Panc1 (cell line): ENCODE results near the gene ECHDC1. TPM values are rescaled to one million over a fixed set of nuclear protein-coding genes. Genes with fewer than 3 reads are reported as not detected.
A peak's percentile ranks its signal among the peaks of the same experiment; 100 is the strongest.

ENCODE experiments used
- ATAC-seq: fragments of 200-7000 bp; cut with Tn5 transposase; 2 replicates; pipeline ENCODE4 v1.9.1; 2020; ENCODE audit warnings: mild to moderate bottlenecking, moderate library complexity
- BruUV-seq: library from RNA; stranded (reverse); fragments of 400-500 nt; replicated peaks from 2 replicates; lab custom pipeline; 2021; lab: Mats Ljungman, UMichigan
- CTCF ChIA-PET: fragments of 300-600 bp; sonication (Branson Sonifier 250); formaldehyde crosslinking; loops from one replicate; lab custom pipeline; 2022; ENCODE audit warnings: antibody characterized with exemption; lab: Charles Lee
- POLR2A ChIA-PET: fragments of 300-600 bp; sonication (Branson Sonifier 250); formaldehyde crosslinking; loops from one replicate; lab custom pipeline; 2022; ENCODE audit warnings: antibody characterized with exemption; lab: Charles Lee
- DNase-seq: peaks from one replicate; pipeline ENCODE4 v3.0.0-alpha.2; 2010; ENCODE audit warnings: low read depth, low spot score
- H3K27ac ChIP-seq: 2 replicates; pipeline ENCODE4 v1.5.1; 2011; ENCODE audit warnings: mild to moderate bottlenecking, low read length, inconsistent platforms
- H3K27me3 ChIP-seq: fragments of 200-500 bp; sonication (Bioruptor generic); 2 replicates; pipeline ENCODE4 v1.6.0; 2014; ENCODE audit warnings: low read length, inconsistent platforms; ENCODE audit not compliant: control insufficient read depth, insufficient read depth
- H3K36me3 ChIP-seq: fragments of 200-500 bp; sonication (Bioruptor generic); 2 replicates; pipeline ENCODE4 v1.5.1; 2014; ENCODE audit warnings: inconsistent platforms, mild to moderate bottlenecking, low read length, moderate library complexity; ENCODE audit not compliant: control insufficient read depth, insufficient read depth
- H3K4me1 ChIP-seq: 2 replicates; pipeline ENCODE4 v1.5.1; 2011; ENCODE audit warnings: inconsistent platforms, mild to moderate bottlenecking, low read length, moderate library complexity; ENCODE audit not compliant: control insufficient read depth, insufficient read depth
- H3K4me3 ChIP-seq, 2 experiments: 2 replicates each; pipeline ENCODE4 v1.5.1; 2011 to 2012; ENCODE audit warnings: low read depth in 2 of 2, low read length in 2 of 2, mild to moderate bottlenecking in 2 of 2, inconsistent platforms in 1 of 2, moderate library complexity in 1 of 2
- H3K9me3 ChIP-seq: fragments of 200-500 bp; sonication (Bioruptor generic); 2 replicates; pipeline ENCODE4 v1.5.1; 2014; ENCODE audit warnings: low read depth, mild to moderate bottlenecking, inconsistent platforms, low read length, moderate library complexity; ENCODE audit not compliant: control insufficient read depth, insufficient read depth
- POLR2AphosphoS5 ChIP-seq: IDR thresholded peaks from 2 replicates; pipeline ENCODE4 v1.6.1; 2012; ENCODE audit warnings: mild to moderate bottlenecking, low read depth, low read length, moderate library complexity
- SIN3A ChIP-seq: IDR thresholded peaks from 2 replicates; pipeline ENCODE4 v1.6.1; 2012; ENCODE audit warnings: low read depth, mild to moderate bottlenecking, low read length, moderate library complexity, borderline replicate concordance; ENCODE audit not compliant: insufficient read depth
- TCF7L2 ChIP-seq: IDR thresholded peaks from 2 replicates; pipeline ENCODE4 v1.6.1; 2011; ENCODE audit warnings: mild to moderate bottlenecking, low read depth, low read length, inconsistent platforms
- in situ Hi-C: cut with HindIII; loops from 2 replicates; pipeline ENCODE4 v1.10.0; 2016; ENCODE audit warnings: low sequenced_read_pairs, low pct_unique_long_range_greater_than_20kb
- intact Hi-C: fragments of 100-400 bp; cut with micrococcal nuclease; formaldehyde crosslinking; loops from one replicate; pipeline ENCODE4 v1.10.0; 2022; ENCODE audit not compliant: unreplicated experiment
- total RNA-seq: library from RNA; stranded (reverse); gene quantifications from one replicate; pipeline ENCODE4 v1.2.1, GENCODE V29; 2021; ENCODE audit not compliant: unreplicated experiment
- TF ChIP-seq, protein P1 (sequence below), 2 experiments: IDR thresholded peaks; 2 replicates each; pipeline ENCODE4 v1.6.1; 2011 to 2012; ENCODE audit warnings: low read depth in 2 of 2, control low read depth in 1 of 2, low read length in 1 of 2, mild to moderate bottlenecking in 1 of 2, moderate library complexity in 1 of 2; ENCODE audit not compliant: insufficient read depth in 1 of 2
- TF ChIP-seq, protein P2 (sequence below): fragments of 450-650 bp; IDR thresholded peaks from 2 replicates; pipeline ENCODE4 v1.5.1; 2017; ENCODE audit warnings: mild to moderate bottlenecking

ECHDC1 gene
- total RNA-seq, 1 experiment from 2014 or later = 81.9 TPM

DNA sequence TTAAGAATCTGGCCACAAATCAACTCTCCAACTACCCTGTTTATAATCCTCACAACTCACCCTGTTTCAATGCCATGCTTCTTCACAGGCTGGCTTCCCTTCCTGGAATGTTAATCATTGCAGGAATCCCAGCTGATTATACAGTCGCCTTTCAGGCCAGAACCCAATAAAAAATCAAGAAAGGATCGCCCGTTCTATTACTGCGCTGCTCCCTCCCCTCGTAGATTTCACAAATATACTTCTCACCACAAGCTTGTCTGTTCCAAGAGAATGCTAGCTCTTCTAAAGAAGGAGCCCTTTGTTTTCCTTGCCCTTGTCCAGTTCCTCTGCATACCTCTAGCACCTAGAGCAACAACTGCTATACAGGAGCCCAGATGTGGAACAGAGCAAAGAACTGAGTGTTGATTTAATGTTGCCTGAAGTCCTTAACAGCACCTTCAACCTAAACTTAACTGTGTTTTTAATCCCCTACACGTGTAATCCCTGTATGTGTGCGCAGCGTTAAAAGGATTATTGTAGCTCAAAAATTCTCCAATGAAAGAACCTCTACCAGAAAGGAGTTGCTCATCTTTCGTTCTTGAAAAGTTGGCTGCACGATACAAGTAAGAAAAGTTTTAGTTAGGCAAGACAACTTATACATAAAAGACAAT is 988 bp downstream of the ECHDC1 start:
- Histone ChIP-seq H3K36me3 (peaks cover 5% of the 10 kb centered on the region; the same call in 1 of the 2 replicates), H3K27me3 (no peaks in the 10 kb centered on the region), H3K4me3 (peak overlapping the region; percentile 60 to 97), H3K27ac (peak overlapping the region; percentile 99), H3K4me1 (peaks cover 42% of the 10 kb centered on the region), H3K9me3 (no peaks in the 10 kb centered on the region)
- in situ Hi-C loops = loop anchor here (5.0 kb wide), 1 partner anchor 100 kb away; no protein-coding TSS in a partner anchor
- CTCF ChIA-PET = no interaction called here
- intact Hi-C loops = loop anchor here (5.0 kb wide), 1 partner anchor 80 kb away; no protein-coding TSS in a partner anchor
- TF ChIP-seq SIN3A (no peak), POLR2AphosphoS5 (no peak), TCF7L2 (no peak)
- TF ChIP-seq, protein P1, sequence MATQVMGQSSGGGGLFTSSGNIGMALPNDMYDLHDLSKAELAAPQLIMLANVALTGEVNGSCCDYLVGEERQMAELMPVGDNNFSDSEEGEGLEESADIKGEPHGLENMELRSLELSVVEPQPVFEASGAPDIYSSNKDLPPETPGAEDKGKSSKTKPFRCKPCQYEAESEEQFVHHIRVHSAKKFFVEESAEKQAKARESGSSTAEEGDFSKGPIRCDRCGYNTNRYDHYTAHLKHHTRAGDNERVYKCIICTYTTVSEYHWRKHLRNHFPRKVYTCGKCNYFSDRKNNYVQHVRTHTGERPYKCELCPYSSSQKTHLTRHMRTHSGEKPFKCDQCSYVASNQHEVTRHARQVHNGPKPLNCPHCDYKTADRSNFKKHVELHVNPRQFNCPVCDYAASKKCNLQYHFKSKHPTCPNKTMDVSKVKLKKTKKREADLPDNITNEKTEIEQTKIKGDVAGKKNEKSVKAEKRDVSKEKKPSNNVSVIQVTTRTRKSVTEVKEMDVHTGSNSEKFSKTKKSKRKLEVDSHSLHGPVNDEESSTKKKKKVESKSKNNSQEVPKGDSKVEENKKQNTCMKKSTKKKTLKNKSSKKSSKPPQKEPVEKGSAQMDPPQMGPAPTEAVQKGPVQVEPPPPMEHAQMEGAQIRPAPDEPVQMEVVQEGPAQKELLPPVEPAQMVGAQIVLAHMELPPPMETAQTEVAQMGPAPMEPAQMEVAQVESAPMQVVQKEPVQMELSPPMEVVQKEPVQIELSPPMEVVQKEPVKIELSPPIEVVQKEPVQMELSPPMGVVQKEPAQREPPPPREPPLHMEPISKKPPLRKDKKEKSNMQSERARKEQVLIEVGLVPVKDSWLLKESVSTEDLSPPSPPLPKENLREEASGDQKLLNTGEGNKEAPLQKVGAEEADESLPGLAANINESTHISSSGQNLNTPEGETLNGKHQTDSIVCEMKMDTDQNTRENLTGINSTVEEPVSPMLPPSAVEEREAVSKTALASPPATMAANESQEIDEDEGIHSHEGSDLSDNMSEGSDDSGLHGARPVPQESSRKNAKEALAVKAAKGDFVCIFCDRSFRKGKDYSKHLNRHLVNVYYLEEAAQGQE (IDR thresholded peaks at IDR 0.05; ENCODE audit: insufficient read depth in 1 of 2, low read depth in 2 of 2, low read length in 1 of 2) = no peak
- TF ChIP-seq, protein P2, sequence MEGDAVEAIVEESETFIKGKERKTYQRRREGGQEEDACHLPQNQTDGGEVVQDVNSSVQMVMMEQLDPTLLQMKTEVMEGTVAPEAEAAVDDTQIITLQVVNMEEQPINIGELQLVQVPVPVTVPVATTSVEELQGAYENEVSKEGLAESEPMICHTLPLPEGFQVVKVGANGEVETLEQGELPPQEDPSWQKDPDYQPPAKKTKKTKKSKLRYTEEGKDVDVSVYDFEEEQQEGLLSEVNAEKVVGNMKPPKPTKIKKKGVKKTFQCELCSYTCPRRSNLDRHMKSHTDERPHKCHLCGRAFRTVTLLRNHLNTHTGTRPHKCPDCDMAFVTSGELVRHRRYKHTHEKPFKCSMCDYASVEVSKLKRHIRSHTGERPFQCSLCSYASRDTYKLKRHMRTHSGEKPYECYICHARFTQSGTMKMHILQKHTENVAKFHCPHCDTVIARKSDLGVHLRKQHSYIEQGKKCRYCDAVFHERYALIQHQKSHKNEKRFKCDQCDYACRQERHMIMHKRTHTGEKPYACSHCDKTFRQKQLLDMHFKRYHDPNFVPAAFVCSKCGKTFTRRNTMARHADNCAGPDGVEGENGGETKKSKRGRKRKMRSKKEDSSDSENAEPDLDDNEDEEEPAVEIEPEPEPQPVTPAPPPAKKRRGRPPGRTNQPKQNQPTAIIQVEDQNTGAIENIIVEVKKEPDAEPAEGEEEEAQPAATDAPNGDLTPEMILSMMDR = no peak
- POLR2A ChIA-PET = no interaction called here
- DNase-seq (no peak), ATAC-seq (0 out of 2 replicates have a peak, but pooled peaks have one; percentile 19)
- no TSS peak for BruUV-seq

DNA sequence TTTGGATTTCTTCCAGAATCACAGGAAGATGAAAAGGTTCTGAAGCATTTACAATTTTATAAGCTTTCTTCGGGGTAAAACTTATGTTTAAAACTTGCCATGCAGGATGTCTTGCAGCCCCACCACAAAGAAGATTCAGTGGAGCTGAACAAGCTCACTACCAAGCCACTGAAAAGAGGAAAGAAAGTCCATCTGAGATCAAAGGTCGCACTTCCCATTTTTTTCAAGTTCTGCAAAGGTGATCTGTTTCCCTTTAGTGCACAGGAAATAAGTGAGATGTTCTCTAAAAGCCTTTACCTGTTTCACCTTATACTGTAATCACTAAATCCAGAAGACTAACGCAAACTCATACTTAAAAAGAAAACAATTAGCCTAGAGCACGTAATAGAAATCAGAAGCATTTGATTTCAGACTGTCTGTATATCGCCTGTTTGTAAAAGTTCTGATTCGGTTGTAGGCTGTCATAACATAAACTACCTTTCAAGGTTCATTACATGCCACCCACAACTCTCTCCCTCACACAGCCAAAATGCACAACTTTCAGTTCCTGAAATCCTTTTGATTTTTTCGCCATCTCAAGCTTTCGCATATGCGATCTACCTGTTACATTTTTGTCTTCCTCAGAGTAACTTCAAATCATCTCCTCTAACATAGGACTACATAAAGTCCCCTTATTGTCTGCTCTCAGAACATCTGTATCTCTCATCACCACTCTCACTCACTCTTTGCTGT is 1.8 kb downstream of the ECHDC1 start:
- in situ Hi-C loops (loop anchor here (5.0 kb wide), 1 partner anchor 101 kb away; no protein-coding TSS in a partner anchor), intact Hi-C loops (loop anchor here (5.0 kb wide), 1 partner anchor 81 kb away; no protein-coding TSS in a partner anchor)
- no TSS peak for BruUV-seq
- Histone ChIP-seq H3K36me3 (peaks cover 5% of the 10 kb centered on the region; the same call in 1 of the 2 replicates), H3K4me3 (peak overlapping the region; percentile 60 to 97), H3K9me3 (no peaks in the 10 kb centered on the region), H3K27me3 (no peaks in the 10 kb centered on the region), H3K27ac (peak overlapping the region; percentile 99), H3K4me1 (peaks cover 34% of the 10 kb centered on the region)
- no peak for ATAC-seq
- ChIA-PET POLR2A (interaction anchor here (0.6 kb wide), 1 partner anchor 42 kb away, joined by 4 read pairs; no protein-coding TSS in a partner anchor), CTCF (no interaction called here)
- TF ChIP-seq TCF7L2 = 0 out of 2 replicates have a peak, but pooled peaks have one; percentile 37
- TF ChIP-seq, protein P2 = no peak
- DNase-seq = no peak
